Mucosa of stomach (tissue), 1 donor: ENCODE measurements around the gene GJC1.

Source experiments
- H3K27me3 ChIP-seq: one replicate; pipeline ENCODE4 v1.7.0; 2013; ENCODE audit warnings: mild to moderate bottlenecking, low read length; ENCODE audit not compliant: control insufficient read depth, insufficient read depth
- H3K36me3 ChIP-seq: one replicate; pipeline ENCODE4 v1.7.0; 2013; ENCODE audit warnings: low read length; ENCODE audit not compliant: control insufficient read depth, insufficient read depth
- H3K4me1 ChIP-seq: one replicate; pipeline ENCODE4 v1.7.0; 2013; ENCODE audit warnings: mild to moderate bottlenecking, low read length; ENCODE audit not compliant: control insufficient read depth, insufficient read depth
- H3K4me3 ChIP-seq: one replicate; pipeline ENCODE4 v1.7.0; 2013; ENCODE audit warnings: low read length
- H3K9ac ChIP-seq: one replicate; pipeline ENCODE4 v1.7.0; 2013; ENCODE audit warnings: mild to moderate bottlenecking, low read length, moderate library complexity
- H3K9me3 ChIP-seq: one replicate; pipeline ENCODE4 v1.7.0; 2013; ENCODE audit warnings: mild to moderate bottlenecking, low read length, moderate library complexity; ENCODE audit not compliant: control insufficient read depth
- donor health status: Pancreatic carcinoma.

Gene GJC1

DNA sequence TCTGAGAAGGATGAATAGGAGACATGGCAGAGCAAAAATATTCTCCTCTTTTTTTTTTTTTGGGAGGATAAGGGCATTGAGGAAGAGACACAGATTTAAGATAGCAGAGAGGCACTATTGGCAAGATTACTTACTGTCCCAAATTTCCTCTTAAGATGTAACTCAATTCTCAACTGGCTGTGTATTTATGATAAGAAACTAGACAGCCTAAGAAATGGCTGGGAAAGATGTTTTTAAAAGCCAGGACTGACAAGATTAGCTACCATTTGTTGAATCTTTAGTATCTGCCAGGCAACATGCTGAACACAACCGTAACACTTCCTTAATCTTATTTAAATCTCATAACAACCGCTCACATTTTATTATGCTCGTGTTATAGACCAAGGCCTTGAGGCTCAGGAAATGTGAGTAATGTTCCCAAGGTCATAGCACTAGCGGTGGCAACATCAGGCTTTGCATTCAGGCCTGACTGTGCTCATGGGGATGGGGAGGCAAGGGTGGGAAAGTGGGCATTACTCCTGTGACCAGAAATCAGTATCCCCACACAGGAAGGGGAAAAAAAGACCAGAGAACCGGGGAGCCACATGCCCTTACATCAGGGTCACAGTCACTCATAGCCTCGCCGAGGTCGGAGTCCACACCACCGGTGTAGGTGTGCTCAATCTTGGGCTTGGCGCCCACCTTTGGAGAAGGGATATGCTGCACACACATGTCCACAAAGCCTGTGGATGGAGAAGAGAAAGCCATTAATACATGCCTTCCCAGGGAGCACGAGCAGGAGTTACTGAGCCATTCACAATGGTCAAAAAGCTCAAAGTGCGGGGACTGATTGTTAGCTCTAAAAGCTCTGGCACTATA lies 33.2 kb upstream of the GJC1 start:
- peaks cover 22% of the 10 kb centered on the region for H3K36me3 ChIP-seq
- no peak overlapping the region for H3K9ac ChIP-seq
- no peaks in the 10 kb centered on the region for H3K4me1 ChIP-seq
- no peaks in the 10 kb centered on the region for H3K27me3 ChIP-seq
- H3K9me3 ChIP-seq = no peaks in the 10 kb centered on the region
- H3K4me3 ChIP-seq = no peak overlapping the region

GRCh38 chr17:44862278-44862914 lies 32.3 kb upstream of the GJC1 start:
- Histone ChIP-seq H3K27me3 (no peaks in the 10 kb centered on the region), H3K9ac (no peak overlapping the region), H3K36me3 (peaks cover 23% of the 10 kb centered on the region), H3K9me3 (no peaks in the 10 kb centered on the region), H3K4me3 (no peak overlapping the region), H3K4me1 (no peaks in the 10 kb centered on the region)

DNA sequence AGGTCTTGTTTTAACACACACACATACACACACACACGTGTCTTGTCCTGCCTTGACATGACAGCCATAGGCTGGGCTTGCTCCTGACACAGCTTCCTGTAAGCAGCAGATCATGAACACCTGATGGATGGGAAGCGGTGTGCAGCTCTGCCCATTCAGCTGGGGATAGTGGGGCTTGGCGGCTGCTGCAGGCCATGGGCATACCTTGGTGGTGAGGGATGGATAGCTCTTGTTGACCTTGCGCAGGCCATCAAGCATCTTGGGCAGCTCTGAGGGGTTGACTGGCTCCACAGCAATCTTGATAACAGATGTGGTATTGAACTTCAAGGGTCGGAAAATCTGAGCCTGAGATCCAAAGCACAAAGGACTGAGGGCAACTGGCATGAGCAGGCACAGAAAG lies 29.6 kb upstream of the GJC1 start:
- Histone ChIP-seq H3K9ac (no peak overlapping the region), H3K27me3 (no peaks in the 10 kb centered on the region), H3K4me1 (no peaks in the 10 kb centered on the region), H3K9me3 (no peaks in the 10 kb centered on the region), H3K36me3 (peaks cover 26% of the 10 kb centered on the region), H3K4me3 (no peak overlapping the region)

DNA sequence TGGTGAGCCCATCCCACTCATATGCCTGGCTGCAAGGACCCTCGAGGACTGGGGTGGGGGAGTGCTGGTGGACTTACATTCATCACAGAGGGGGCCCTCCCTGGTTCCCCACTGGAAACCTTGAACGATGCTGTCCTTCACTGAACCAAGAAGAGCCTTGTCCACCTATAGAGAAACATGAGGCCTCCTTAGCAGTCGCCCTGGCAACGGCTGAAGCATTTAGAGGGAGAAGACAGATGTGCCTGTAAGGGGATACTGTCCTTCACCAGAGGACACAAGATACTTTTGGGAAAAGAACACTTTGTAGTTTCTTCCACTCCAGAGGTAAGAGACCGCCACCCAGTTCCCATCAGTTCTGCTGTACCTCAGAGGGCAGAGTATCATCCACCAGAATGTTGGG lies 24.1 kb upstream of the GJC1 start:
- Histone ChIP-seq H3K4me1 (no peaks in the 10 kb centered on the region), H3K9me3 (no peaks in the 10 kb centered on the region), H3K36me3 (peaks cover 10% of the 10 kb centered on the region), H3K9ac (no peak overlapping the region), H3K27me3 (no peaks in the 10 kb centered on the region), H3K4me3 (no peak overlapping the region)

DNA sequence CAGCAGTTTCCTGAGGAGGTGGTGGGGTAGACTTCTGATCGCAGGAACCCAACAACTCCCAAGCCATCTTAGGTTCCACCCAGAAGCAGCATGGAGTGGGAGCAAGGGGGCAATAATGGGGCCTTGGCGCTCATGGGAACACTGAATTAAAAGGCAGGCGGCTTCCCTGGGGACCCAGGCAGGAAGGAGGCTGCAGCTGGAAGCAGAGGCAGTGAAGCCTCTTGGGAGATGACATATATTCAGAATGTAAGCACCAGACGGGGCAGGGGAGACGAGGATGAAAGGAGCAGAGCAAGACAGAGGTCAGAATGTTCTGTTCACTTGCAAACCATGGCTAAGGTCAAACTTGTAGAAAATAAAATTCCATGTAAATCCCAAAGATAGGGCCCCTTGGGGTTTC lies 20.5 kb upstream of the GJC1 start:
- peaks cover 7% of the 10 kb centered on the region for H3K36me3 ChIP-seq
- no peaks in the 10 kb centered on the region for H3K4me1 ChIP-seq
- no peaks in the 10 kb centered on the region for H3K9me3 ChIP-seq
- H3K27me3 ChIP-seq = no peaks in the 10 kb centered on the region
- no peak overlapping the region for H3K4me3 ChIP-seq
- H3K9ac ChIP-seq = no peak overlapping the region

- no peaks in the 10 kb centered on the region for H3K4me1 ChIP-seq
- H3K9me3 ChIP-seq = no peaks in the 10 kb centered on the region
- no peak overlapping the region for H3K4me3 ChIP-seq
- H3K36me3 ChIP-seq = peaks cover 4% of the 10 kb centered on the region
- no peak overlapping the region for H3K9ac ChIP-seq
- H3K27me3 ChIP-seq = no peaks in the 10 kb centered on the region
Measured at GRCh38 chr17:44850025-44850424, 19.9 kb upstream of the GJC1 start.

DNA sequence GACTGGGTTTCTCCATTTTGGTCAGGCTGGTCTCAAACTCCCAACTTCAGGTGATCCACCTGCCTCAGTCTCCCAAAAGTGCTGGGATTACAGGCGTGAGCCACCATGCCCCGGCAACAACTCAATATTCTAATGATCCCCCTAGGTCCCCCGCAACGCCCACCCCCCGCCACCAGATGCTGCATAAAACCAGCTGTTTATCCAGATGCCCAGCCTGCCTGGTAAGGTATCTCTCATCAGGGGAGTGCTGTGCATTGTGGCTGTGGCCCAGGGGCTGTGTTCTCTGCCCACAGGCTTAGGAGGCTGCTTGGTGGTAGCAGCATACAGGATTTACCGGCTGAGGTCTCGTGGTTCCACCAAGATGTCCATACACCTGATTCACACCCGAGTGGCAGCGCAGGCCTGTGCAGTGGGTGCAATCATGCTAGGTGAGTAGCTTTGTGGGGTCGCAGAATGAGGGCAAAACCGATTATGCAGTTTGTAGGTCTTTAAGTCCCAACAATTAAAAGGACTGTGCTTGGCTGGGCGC lies 18.9 kb upstream of the GJC1 start:
- Histone ChIP-seq H3K27me3 (no peaks in the 10 kb centered on the region), H3K9ac (no peak overlapping the region), H3K4me3 (no peak overlapping the region), H3K9me3 (no peaks in the 10 kb centered on the region), H3K36me3 (peaks cover 2% of the 10 kb centered on the region), H3K4me1 (no peaks in the 10 kb centered on the region)

DNA sequence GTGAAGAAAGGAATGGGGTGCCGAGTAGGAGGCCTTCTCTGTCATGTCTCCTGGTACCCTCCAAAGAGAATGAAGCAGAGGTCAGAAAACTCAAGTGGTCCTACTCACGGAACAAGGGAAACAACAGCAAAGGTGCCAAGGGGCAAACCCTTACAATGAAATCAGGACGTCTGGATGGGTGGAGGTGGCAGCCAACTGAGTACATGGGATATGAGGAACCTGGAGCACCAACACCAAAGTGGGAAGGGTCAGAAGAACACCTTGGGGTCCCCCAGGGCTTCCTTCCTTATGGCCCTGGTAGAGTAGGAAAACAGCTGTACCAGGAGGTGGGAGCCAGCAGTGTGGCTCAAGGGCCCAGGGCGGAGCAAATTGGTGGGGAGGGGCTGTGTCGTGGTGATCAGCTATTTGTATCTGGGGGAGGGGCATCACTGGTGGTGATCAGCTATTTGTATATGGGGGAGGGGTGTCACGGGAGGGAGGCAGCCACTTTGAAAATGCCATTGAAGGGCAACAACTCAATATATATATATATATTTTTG lies 18.2 kb upstream of the GJC1 start:
- Histone ChIP-seq H3K36me3 (no peaks in the 10 kb centered on the region), H3K4me3 (no peak overlapping the region), H3K9me3 (no peaks in the 10 kb centered on the region), H3K9ac (no peak overlapping the region), H3K27me3 (no peaks in the 10 kb centered on the region), H3K4me1 (no peaks in the 10 kb centered on the region)

DNA sequence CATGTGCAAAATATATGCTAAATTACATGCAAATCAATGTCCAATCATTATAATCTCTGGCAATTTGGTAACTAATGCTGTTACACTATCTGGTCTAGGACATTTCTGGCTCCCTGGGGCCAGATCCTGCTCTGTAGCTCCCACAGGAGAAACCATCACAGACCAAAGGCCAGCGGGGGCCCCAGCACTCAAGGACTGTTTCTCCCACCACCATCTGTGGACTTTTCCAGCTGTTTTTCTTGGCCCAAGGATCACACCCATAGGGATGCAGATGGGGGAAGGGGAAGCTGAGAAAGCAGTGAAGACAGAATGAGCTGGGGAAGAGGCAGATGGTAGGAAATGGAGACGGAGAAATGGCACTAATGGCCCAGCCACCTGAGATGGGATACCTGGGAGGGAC lies 17.5 kb upstream of the GJC1 start, which contains the start of gene HIGD1B:
TSS of gene HIGD1B (plus strand) at position 298 of the 400 bp plus-strand sequence. CDS start 270 bp downstream, outside the sequence.
- Histone ChIP-seq H3K4me1 (no peaks in the 10 kb centered on the region), H3K9me3 (no peaks in the 10 kb centered on the region), H3K36me3 (no peaks in the 10 kb centered on the region), H3K4me3 (no peak within 1 kb of the TSS), H3K9ac (no peak within 1 kb of the TSS), H3K27me3 (peaks cover 5% of the 10 kb centered on the region)

DNA sequence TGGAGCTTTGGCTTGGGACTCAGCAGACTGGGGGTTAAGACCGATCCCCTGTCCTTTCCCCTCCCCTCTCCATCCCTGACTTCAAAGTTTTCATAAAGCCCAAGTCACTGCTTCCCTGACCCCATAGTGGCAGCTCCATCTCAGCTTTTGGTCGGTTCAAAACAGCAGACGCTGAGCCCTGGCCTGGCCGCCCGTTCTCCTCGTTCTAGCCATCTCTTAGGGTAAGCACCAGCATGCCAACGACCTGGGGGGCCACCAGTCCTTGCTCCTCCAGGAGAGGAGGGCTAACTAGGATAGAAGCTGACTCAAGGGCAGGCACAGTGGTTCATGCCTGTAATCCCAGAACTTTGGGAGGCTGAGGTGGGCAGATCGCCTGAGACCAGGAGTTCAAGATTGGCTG lies 16.1 kb upstream of the GJC1 start:
- H3K9me3 ChIP-seq = no peaks in the 10 kb centered on the region
- no peaks in the 10 kb centered on the region for H3K4me1 ChIP-seq
- no peak overlapping the region for H3K4me3 ChIP-seq
- H3K9ac ChIP-seq = no peak overlapping the region
- H3K36me3 ChIP-seq = no peaks in the 10 kb centered on the region
- H3K27me3 ChIP-seq = peaks cover 5% of the 10 kb centered on the region

- Histone ChIP-seq H3K27me3 (peaks cover 5% of the 10 kb centered on the region), H3K36me3 (no peaks in the 10 kb centered on the region), H3K4me3 (no peak overlapping the region), H3K9ac (peak overlapping the region; percentile 18), H3K4me1 (no peaks in the 10 kb centered on the region), H3K9me3 (no peaks in the 10 kb centered on the region)
Measured at GRCh38 chr17:44844390-44844830, 14.3 kb upstream of the GJC1 start.

- Histone ChIP-seq H3K9me3 (no peaks in the 10 kb centered on the region), H3K36me3 (no peaks in the 10 kb centered on the region), H3K9ac (no peak overlapping the region), H3K4me1 (no peaks in the 10 kb centered on the region), H3K4me3 (no peak overlapping the region), H3K27me3 (peaks cover 5% of the 10 kb centered on the region)
Measured at GRCh38 chr17:44842748-44843147, 12.7 kb upstream of the GJC1 start.
